GM21529 (cell line): ENCODE data around the gene CYSTM1.

ENCODE experiments used
- ATAC-seq: cut with Tn5 transposase; IDR thresholded peaks from one replicate; pipeline ENCODE4 v1.9.1; 2021; ENCODE audit not compliant: unreplicated experiment

CYSTM1 gene

GRCh38 chr5:140205216-140205615 is 30.2 kb downstream of the CYSTM1 start:
- no peak for ATAC-seq

GRCh38 chr5:140205952-140206351 is 31.0 kb downstream of the CYSTM1 start:
- no peak for ATAC-seq

DNA sequence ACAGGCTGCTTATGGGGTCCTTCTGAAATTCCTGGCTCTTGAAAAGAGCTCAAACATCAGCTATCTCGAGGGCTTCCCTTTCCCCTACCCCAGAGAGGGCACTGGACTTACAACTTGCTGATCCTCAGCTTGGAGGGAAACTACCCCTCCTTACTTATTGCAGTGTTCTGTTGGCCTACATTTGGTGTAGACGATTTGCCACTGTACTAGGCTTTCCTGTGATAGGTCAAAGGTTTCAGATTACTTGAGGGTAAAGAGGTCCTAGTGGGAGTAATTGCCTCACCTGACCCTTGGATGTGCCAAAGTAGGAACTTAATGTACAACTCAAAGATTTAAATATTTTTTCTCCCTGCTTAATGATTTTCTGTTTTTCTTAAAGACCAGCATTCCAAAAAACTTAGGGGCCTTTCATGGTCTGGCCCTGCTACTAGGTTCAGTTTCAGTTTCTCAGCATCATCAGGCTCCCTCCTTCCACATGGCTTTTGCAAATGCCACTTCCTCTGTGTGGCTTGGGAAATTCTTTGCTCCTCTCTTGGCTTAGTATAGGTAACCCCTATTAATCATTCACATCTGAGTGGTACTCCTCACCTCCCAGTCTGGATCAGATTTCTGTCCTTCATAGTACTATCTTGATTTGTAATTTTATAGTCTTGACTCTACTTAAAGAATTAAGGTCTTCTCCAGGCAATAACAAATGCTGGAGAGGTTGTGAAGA is 32.4 kb downstream of the CYSTM1 start:
- ATAC-seq, result peak; percentile 87

DNA sequence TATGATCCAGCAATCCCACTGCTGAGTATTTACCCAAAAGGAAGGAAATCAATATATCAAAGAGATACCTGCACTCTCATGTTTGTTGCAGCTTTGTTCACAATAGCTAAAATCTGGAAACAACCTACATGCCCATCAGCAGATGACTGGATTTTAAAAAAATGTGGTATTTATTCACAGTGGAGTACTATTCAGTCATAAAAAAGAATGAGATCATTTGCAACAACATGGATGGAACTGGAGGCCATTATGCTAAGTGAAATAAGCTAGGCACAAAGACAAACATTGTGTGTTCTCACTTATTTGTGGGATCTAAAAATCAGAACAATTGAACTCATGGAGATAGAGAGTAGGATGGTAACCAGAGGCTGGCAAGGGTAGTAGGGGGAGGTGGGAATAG is 33.1 kb downstream of the CYSTM1 start:
- ATAC-seq, result no peak

DNA sequence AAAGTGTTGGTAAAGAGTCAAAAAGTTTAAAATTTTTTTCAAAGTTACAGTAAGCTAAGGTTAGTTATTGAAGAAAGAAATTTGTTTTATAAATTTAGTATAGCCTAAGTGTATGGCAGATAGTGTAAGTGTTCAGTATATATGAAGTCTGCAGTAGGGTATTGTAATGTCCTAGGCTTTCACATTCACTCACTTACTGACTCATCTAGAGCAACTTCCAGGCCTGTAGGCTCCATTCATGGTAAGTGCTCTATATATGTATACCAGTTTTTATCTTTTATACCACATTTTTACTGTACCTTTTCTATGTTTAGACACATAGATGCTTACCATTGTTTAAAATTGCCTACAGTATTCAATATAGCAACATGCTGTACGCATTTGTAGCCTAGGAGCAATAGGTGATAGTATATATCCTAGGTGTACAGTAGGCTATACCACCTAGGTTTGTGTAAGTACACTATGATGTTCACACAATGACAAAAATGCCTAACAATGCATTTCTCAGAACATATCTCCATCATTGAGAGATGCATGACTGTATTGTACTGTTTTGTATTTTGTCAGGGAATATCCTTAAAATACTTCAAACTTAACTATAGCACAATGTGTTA is 38.5 kb downstream of the CYSTM1 start:
- ATAC-seq, result peak; percentile 66

DNA sequence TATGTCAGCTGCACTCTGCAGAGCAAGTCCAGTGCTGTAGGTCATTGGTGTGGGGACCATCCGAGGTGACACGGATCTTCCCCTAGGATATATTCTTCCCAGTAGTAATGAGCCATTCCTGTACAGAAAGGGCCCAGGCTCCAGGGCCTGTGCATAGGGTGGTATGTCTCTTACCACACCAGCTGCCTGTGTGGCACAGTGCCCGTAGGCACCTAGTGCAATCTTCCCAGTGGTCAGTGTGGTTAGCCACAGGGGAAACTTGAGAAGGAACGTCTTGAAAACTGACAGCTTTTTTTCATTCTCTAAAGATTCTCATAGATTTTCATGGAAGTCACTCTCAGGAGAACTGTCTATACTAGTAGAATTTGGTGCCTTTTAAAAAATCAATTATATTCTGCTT is 39.8 kb downstream of the CYSTM1 start:
- ATAC-seq, result no peak

GRCh38 chr5:140215276-140215675 is 40.3 kb downstream of the CYSTM1 start:
- ATAC-seq, result no peak

DNA sequence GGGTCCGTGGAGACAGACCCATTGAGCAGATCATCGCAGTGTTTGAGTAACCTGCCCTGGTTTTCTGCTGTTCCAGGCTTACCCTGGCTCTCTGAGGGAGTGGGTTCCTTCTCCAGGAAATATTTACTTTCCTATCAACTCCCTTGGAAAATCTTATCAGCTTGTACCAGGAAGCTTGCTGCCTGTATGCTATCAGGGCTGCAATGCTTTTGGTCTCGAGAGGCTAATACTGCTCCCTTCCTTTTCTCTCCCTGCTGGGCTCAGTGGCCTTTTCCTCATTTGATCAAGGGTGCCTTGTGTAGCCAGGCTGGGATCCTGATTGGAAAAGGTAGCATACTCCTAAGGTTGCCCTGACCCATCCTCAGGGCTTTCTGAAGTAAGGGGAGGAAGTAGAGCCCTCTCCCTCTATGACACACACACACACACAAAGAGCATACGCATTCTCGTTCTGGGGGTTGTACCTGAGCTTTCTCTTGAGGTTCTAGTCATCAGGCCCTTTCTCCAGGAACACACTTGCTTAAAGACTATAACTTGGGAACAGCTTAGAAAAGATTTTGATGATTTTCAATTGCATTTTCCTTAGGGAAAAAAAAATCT is 41.6 kb downstream of the CYSTM1 start:
- ATAC-seq, result no peak

GRCh38 chr5:140217299-140218026 is 42.5 kb downstream of the CYSTM1 start:
- ATAC-seq, result no peak

- no peak for ATAC-seq
These were observed 44.3 kb downstream of the CYSTM1 start for GRCh38 chr5:140219068-140219991.

- ATAC-seq, result peak; percentile 60
These were observed 45.2 kb downstream of the CYSTM1 start for GRCh38 chr5:140220032-140220697.

GRCh38 chr5:140220698-140221064 is 45.7 kb downstream of the CYSTM1 start:
- no peak for ATAC-seq

DNA sequence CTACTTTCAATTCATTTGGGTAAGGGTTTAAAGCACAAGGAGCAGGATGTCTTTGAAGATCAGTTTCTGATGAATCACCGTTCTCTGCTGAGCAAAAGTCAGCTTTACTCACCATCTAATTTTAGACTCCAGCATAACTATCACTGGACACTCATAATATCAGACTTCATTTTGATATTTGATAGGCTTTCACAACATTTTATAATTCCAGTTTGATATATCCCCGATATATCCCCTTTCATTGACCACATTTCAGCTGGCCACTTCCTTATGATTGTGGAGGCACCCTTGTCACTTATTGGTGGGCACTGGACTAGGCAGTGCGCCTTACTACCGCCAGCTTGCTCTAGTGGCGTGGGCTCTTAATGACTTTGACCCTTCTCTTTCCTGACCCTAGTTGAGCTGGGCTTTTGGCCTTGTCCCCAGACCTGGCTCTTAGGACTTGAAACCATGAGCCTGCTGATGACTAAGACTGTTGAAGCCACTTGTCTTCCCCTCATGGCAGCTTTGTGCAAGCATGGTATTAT is 46.8 kb downstream of the CYSTM1 start:
- ATAC-seq, result peak; percentile 49

DNA sequence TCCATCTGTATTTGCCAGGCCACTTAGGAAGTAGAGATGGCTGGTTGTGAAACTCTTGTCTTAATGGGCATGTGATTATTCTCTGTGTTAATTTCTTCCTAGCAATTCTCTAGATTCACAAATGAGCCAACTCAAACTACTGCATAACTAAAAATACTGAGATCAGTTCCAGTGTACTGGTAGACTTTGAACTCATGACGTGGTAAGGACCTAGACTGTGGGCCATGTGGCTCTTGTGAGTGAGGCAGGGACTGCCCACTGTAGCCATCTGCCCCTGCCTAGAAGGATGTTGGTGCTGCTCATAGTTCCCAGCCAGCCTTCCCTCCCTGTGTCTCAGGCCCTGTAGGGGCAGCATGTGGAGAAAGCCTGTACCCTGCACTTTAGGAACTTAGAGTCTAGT is 47.4 kb downstream of the CYSTM1 start:
- ATAC-seq, result no peak

DNA sequence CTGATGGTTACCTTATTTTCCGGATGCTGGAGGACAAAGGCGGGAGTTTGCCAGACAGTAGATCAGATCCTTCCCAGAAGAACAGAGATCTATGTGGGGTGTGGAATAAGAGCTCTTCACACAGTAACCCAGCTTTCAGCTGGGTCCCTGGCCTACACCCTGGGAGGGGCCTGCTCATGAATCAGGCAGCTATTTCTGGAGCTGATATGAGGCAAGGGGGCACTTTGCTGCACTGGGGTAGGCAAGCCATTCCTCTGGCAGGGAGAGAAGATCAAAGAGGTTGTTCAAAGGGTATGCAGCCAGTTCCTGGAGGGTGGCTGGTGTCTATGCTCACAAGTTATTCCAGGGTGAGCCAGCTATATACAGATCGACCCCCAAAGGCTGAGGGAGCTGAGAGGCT is 48.6 kb downstream of the CYSTM1 start:
- no peak for ATAC-seq

GRCh38 chr5:140224658-140225057 is 49.7 kb downstream of the CYSTM1 start:
- no peak for ATAC-seq

DNA sequence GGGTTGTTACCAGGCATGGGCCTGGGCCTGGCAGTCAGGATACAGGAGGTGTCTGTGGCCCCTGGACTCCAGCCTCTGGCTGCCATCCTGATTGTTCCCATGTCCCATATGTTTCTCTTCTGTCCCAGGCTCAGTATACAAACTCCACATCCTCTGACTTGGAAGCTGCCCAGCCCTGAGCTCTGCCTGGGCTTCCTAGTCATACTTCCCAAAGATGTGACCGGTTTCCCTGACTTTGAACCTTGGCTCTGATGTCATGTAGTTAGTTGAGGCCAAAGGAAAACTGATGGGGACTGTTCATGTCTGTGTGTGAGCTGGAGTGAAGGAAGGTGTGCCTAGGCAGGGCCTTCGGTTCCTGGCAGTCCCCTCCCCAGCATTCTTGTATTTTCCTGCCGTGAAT is 50.4 kb downstream of the CYSTM1 start:
- no peak for ATAC-seq

DNA sequence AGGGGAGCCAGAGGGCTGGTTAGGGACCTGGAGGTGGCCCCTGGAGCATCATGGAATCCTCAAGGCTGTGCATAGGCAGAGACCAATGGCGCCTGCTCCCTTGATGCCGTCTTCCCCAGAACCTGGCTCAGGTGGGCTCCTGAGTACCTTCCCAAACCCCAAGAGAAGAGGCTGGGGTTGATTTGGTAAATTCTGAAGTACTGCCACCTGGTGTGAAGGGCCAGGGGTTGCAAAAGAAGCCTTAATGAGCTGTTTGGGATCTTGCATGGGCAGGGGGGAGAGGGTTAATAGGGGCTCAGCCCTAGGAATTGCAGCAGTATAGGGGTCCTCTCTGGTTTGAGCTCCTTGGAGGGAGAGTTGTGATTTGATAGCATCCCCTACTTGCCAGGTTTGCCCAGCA is 52.1 kb downstream of the CYSTM1 start:
- ATAC-seq, result no peak

- no peak for ATAC-seq
These were observed 53.4 kb downstream of the CYSTM1 start for GRCh38 chr5:140228364-140228837.

GRCh38 chr5:140230373-140230772 is 55.4 kb downstream of the CYSTM1 start:
- no peak for ATAC-seq
